ENCODE results near the gene LSM11. TPM values are rescaled to one million over a fixed set of nuclear protein-coding genes. Genes with fewer than 3 reads are reported as not detected.

LSM11 gene
- total and polyA plus RNA-seq, 11 donors = 0.42 to 3.1 (median 1.9) TPM

DNA sequence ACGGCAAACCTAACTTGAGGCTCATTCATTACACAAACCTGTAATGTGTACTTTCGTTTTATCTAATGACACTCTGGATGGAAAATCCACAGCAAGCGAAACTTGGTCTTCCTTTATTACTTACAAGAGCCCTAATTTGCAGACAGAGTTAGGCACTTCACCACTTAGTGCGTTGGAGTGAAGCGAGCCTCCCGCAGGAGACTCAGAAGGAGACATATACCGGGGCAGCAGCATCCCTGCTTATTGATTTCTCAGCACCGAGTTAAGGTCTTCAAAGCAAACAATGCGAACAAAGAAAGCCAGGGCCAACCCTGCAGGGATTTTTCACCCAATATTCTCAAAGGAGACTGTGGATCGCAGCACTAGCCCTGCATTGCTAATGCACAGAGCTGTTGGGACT is 28.6 kb downstream of the LSM11 start:
- H3K4me1 ChIP-seq = peaks cover 0 to 2% (median 0%) of the 10 kb centered on the region in 12 donors
- DNase-seq = no peak
- intact Hi-C loops (cut with DNase I) = no loop called here
- no peaks in the 10 kb centered on the region for H3K27me3 ChIP-seq
- 86 to 91% (median 89%) methylated on average over 10 of the region's 10 CpGs for WGBS, 4 donors
- no peak overlapping the region for H3K4me3 ChIP-seq
- no peak for TF ChIP-seq POLR2A (IDR thresholded peaks at IDR 0.05)
- TF ChIP-seq, protein P1, sequence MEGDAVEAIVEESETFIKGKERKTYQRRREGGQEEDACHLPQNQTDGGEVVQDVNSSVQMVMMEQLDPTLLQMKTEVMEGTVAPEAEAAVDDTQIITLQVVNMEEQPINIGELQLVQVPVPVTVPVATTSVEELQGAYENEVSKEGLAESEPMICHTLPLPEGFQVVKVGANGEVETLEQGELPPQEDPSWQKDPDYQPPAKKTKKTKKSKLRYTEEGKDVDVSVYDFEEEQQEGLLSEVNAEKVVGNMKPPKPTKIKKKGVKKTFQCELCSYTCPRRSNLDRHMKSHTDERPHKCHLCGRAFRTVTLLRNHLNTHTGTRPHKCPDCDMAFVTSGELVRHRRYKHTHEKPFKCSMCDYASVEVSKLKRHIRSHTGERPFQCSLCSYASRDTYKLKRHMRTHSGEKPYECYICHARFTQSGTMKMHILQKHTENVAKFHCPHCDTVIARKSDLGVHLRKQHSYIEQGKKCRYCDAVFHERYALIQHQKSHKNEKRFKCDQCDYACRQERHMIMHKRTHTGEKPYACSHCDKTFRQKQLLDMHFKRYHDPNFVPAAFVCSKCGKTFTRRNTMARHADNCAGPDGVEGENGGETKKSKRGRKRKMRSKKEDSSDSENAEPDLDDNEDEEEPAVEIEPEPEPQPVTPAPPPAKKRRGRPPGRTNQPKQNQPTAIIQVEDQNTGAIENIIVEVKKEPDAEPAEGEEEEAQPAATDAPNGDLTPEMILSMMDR (IDR thresholded peaks at IDR 0.05) = no peak
- H3K27ac ChIP-seq = no peak overlapping the region
- no peaks in the 10 kb centered on the region for H3K36me3 ChIP-seq
- no peak for ATAC-seq
- peaks cover 0 to 4% (median 0%) of the 10 kb centered on the region in 12 donors for H3K9me3 ChIP-seq

DNA sequence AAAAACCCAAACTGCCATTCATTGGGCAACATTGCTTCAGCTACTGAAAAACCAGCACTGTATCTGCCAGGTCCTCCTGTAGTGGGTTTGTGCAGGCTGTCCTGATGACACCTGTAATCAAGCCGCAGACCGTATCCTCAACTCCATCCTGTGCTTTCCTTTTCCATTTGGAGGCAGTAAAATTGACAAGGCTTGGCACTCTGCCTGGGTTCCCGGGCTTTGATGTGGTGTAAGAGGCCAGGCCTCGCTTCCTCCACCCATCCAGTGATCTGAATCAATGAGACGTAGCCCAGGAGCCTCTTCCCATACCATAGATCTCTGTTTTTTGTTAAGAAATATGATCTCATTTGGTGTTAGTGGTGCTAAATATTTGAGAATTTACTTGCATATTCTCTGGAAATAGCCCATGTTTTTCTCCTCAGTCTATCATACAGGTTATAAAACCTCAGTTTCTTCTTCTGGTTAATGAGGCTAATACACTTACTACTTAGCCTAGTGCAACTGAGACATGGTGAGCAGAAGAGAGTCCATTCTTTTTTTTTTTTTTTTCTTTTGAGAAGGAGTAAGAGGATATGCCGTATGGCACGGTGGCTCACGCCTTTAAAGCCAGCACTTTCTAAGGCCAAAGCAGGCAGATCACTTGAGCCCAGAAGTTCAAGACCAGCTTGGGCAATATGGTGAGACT is 34.8 kb downstream of the LSM11 start:
- TF ChIP-seq, protein P1 (IDR thresholded peaks at IDR 0.05) = no peak
- no peak for TF ChIP-seq POLR2A (IDR thresholded peaks at IDR 0.05)
- Histone ChIP-seq H3K36me3 (peaks cover 0 to 5% (median 0%) of the 10 kb centered on the region in 9 donors), H3K4me1 (no peaks in the 10 kb centered on the region), H3K9me3 (no peaks in the 10 kb centered on the region), H3K4me3 (no peak overlapping the region), H3K27me3 (no peaks in the 10 kb centered on the region), H3K27ac (no peak overlapping the region)
- WGBS, 4 donors = 70 to 72% (median 71%) methylated on average over 8 of the region's 8 CpGs
- intact Hi-C loops (cut with DNase I) = no loop called here
- DNase-seq (no peak), ATAC-seq (no peak)

DNA sequence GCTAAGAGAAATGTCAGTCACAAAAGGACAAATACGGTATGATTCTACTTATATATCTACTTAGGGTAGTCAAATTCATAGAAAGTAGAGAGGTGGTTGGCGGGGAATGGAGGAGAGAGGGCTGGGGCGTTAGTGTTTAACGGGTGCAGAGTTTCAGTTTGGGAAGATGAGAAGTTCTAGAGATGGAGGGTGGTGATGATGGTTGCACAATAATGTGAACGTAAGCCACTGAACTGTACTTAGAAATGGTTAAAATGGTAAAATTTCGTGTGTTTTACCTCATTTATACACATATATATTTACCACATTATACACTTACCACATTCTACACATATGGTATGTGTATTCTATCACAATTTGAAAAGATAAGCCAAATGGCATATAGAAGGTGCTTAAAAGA is 35.7 kb downstream of the LSM11 start:
- peaks cover 0 to 13% (median under 1%) of the 10 kb centered on the region in 9 donors for H3K36me3 ChIP-seq
- no peak for TF ChIP-seq POLR2A (IDR thresholded peaks at IDR 0.05)
- TF ChIP-seq, protein P1 (IDR thresholded peaks at IDR 0.05) = no peak
- DNase-seq = no peak
- no peak overlapping the region for H3K4me3 ChIP-seq
- H3K4me1 ChIP-seq = no peaks in the 10 kb centered on the region
- H3K27me3 ChIP-seq = no peaks in the 10 kb centered on the region
- no peak for ATAC-seq
- H3K9me3 ChIP-seq = no peaks in the 10 kb centered on the region
- intact Hi-C loops (cut with DNase I) = no loop called here
- no peak overlapping the region for H3K27ac ChIP-seq
- 90 to 94% (median 92%) methylated on average over 6 of the region's 6 CpGs for WGBS, 4 donors

DNA sequence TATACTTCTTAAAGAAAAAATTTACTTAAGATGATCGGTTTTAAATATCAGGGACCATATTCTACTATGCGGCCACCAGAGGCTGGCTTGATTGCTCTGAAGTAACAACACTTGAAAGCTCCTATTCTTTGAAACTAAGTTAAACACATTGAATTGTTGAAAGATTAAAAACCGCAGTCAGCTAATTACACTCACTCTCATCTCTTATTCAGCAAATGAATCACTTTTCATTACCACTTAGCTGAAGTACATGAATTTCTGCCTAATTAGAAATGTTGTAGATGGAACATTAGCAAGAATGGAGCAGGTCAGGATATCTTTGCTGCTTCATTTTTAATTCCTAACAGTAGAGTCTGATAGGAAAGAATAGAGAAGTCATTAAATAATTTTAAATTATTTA is 42.3 kb downstream of the LSM11 start:
- peaks cover 0 to 78% (median 61%) of the 10 kb centered on the region in 9 donors for H3K36me3 ChIP-seq
- H3K4me1 ChIP-seq = no peaks in the 10 kb centered on the region
- H3K27me3 ChIP-seq = no peaks in the 10 kb centered on the region
- DNase-seq = no peak
- no peak for ATAC-seq
- H3K9me3 ChIP-seq = no peaks in the 10 kb centered on the region
- no peak overlapping the region for H3K27ac ChIP-seq
- TF ChIP-seq, protein P1 (IDR thresholded peaks at IDR 0.05) = no peak
- no peak for TF ChIP-seq POLR2A (IDR thresholded peaks at IDR 0.05)
- WGBS, 4 donors = 91 to 94% (median 93%) methylated on average over 3 of the region's 3 CpGs
- H3K4me3 ChIP-seq = no peak overlapping the region
- intact Hi-C loops (cut with DNase I) = no loop called here
